H9 (cell line): ENCODE measurements around the gene SEMA3G. TPM values are rescaled to one million over a fixed set of nuclear protein-coding genes. Genes with fewer than 3 reads are reported as not detected.

Experiments
- DNase-seq: peaks from one replicate; pipeline ENCODE4 v3.0.0-alpha.2; 2017
- H2AFZ ChIP-seq: one replicate; pipeline ENCODE4 v1.6.1; 2013; ENCODE audit warnings: mild to moderate bottlenecking, low read length, control low read depth, moderate library complexity
- H2AK5ac ChIP-seq: 2 replicates; pipeline ENCODE4 v1.6.1; 2013; ENCODE audit warnings: low read length, control low read depth, mixed read lengths; ENCODE audit not compliant: insufficient read length
- H2BK120ac ChIP-seq: one replicate; pipeline ENCODE4 v1.6.1; 2013; ENCODE audit warnings: low read depth, mild to moderate bottlenecking, low read length, control low read depth, inconsistent platforms; ENCODE audit not compliant: poor library complexity, severe bottlenecking
- H2BK12ac ChIP-seq: 2 replicates; pipeline ENCODE4 v1.6.1; 2013; ENCODE audit warnings: low read length, control low read depth, mixed read lengths, low read depth; ENCODE audit not compliant: insufficient read length
- H2BK15ac ChIP-seq: 2 replicates; pipeline ENCODE4 v1.6.1; 2013; ENCODE audit warnings: low read depth, low read length, control low read depth
- H2BK20ac ChIP-seq: one replicate; pipeline ENCODE4 v1.6.1; 2013; ENCODE audit warnings: low read depth, mild to moderate bottlenecking, low read length, control low read depth, inconsistent platforms; ENCODE audit not compliant: poor library complexity, severe bottlenecking
- H2BK5ac ChIP-seq: 2 replicates; pipeline ENCODE4 v1.6.1; 2013; ENCODE audit warnings: low read length, control low read depth, mixed read lengths; ENCODE audit not compliant: insufficient read length
- H3K14ac ChIP-seq: 2 replicates; pipeline ENCODE4 v1.6.1; 2013; ENCODE audit warnings: low read length, control low read depth; ENCODE audit not compliant: insufficient read depth
- H3K18ac ChIP-seq: 2 replicates; pipeline ENCODE4 v1.6.1; 2013; ENCODE audit warnings: low read depth, mild to moderate bottlenecking, mixed read lengths, low read length, control low read depth; ENCODE audit not compliant: insufficient read length
- H3K23ac ChIP-seq: 2 replicates; pipeline ENCODE4 v1.6.1; 2013; ENCODE audit warnings: low read length, control low read depth, mixed read lengths, low read depth; ENCODE audit not compliant: insufficient read length
- H3K23me2 ChIP-seq: 2 replicates; pipeline ENCODE4 v1.6.1; 2013; ENCODE audit warnings: low read depth, mild to moderate bottlenecking, mixed read lengths, low read length, control low read depth; ENCODE audit not compliant: insufficient read length, poor library complexity, severe bottlenecking
- H3K27ac ChIP-seq: 2 replicates; pipeline ENCODE4 v1.5.1; 2013; ENCODE audit warnings: low read length, control low read depth, mixed read lengths, low read depth; ENCODE audit not compliant: insufficient read length
- H3K27me3 ChIP-seq: 2 replicates; pipeline ENCODE4 v1.6.1; 2013; ENCODE audit warnings: low read length, control low read depth, inconsistent platforms; ENCODE audit not compliant: insufficient read depth
- H3K4ac ChIP-seq: 2 replicates; pipeline ENCODE4 v1.6.1; 2013; ENCODE audit warnings: low read depth, mild to moderate bottlenecking, control low read depth, inconsistent platforms, low read length, moderate library complexity
- H3K4me1 ChIP-seq: 2 replicates; pipeline ENCODE4 v1.6.1; 2013; ENCODE audit warnings: low read length, control low read depth, inconsistent platforms; ENCODE audit not compliant: insufficient read depth
- H3K4me2 ChIP-seq: 2 replicates; pipeline ENCODE4 v1.6.1; 2013; ENCODE audit warnings: low read length, control low read depth, mixed read lengths; ENCODE audit not compliant: insufficient read length, insufficient read depth
- H3K56ac ChIP-seq: 2 replicates; pipeline ENCODE4 v1.6.1; 2013; ENCODE audit warnings: low read depth, mild to moderate bottlenecking, mixed read lengths, low read length, control low read depth; ENCODE audit not compliant: insufficient read length
- H3K79me1 ChIP-seq: 2 replicates; pipeline ENCODE4 v1.6.1; 2013; ENCODE audit warnings: low read depth, mild to moderate bottlenecking, moderate library complexity, low read length, control low read depth, inconsistent platforms; ENCODE audit not compliant: insufficient read depth, poor library complexity, severe bottlenecking
- H3K79me2 ChIP-seq: 2 replicates; pipeline ENCODE4 v1.6.1; 2013; ENCODE audit warnings: low read length, control low read depth, inconsistent platforms; ENCODE audit not compliant: insufficient read depth
- H3K9ac ChIP-seq: 2 replicates; pipeline ENCODE4 v1.6.1; 2013; ENCODE audit warnings: low read length, control low read depth, mixed read lengths; ENCODE audit not compliant: insufficient read length; ENCODE audit errors: extremely low read depth
- H3K9me3 ChIP-seq: one replicate; pipeline ENCODE4 v1.6.1; 2013; ENCODE audit warnings: low read depth, low read length, inconsistent platforms; ENCODE audit not compliant: control insufficient read depth
- H3T11ph ChIP-seq: one replicate; pipeline ENCODE4 v1.6.1; 2013; ENCODE audit warnings: mild to moderate bottlenecking, low read length, control low read depth, inconsistent platforms
- H4K20me1 ChIP-seq: one replicate; pipeline ENCODE4 v1.6.1; 2013; ENCODE audit not compliant: control insufficient read depth, insufficient read length, insufficient read depth
- H4K5ac ChIP-seq: 2 replicates; pipeline ENCODE4 v1.6.1; 2013; ENCODE audit warnings: low read depth, mild to moderate bottlenecking, mixed read lengths, low read length, control low read depth; ENCODE audit not compliant: insufficient read length
- H4K8ac ChIP-seq: replicated peaks from 2 replicates; pipeline ENCODE4 v1.6.1; 2013; ENCODE audit warnings: low read length, control low read depth, mixed read lengths, low read depth; ENCODE audit not compliant: insufficient read length
- H4K91ac ChIP-seq: 2 replicates; pipeline ENCODE4 v1.6.1; 2013; ENCODE audit warnings: low read depth, mild to moderate bottlenecking, moderate library complexity, mixed read lengths, low read length, control low read depth; ENCODE audit not compliant: insufficient read length
- H3K27ac Mint-ChIP-seq, 3 experiments: 2 replicates in 2 of 3; 3 replicates in 1 of 3; pipeline ENCODE4 v1.8.0; 2020 to 2021; ENCODE audit warnings: mixed read lengths in 3 of 3, mild to moderate bottlenecking in 1 of 3, moderate library complexity in 1 of 3
- H3K27me3 Mint-ChIP-seq: 2 replicates; pipeline ENCODE4 v1.8.0; 2021; ENCODE audit warnings: low read depth, mild to moderate bottlenecking, moderate library complexity, mixed read lengths
- H3K36me3 Mint-ChIP-seq, 3 experiments: 2 replicates in 2 of 3; 3 replicates in 1 of 3; pipeline ENCODE4 v1.8.0; 2020 to 2021; ENCODE audit warnings: low read depth in 3 of 3, mixed read lengths in 3 of 3; ENCODE audit not compliant: insufficient read depth in 1 of 3
- H3K4me1 Mint-ChIP-seq, 2 experiments: 2 replicates each; pipeline ENCODE4 v1.8.0; 2020; ENCODE audit warnings: mixed read lengths in 2 of 2
- H3K4me3 Mint-ChIP-seq, 2 experiments: 2 replicates in 1 of 2; 3 replicates in 1 of 2; pipeline ENCODE4 v1.8.0; 2020 to 2021; ENCODE audit warnings: mild to moderate bottlenecking in 2 of 2, mixed read lengths in 2 of 2, moderate library complexity in 1 of 2
- H3K9me3 Mint-ChIP-seq, 2 experiments: 2 replicates in 1 of 2; 3 replicates in 1 of 2; pipeline ENCODE4 v1.8.0; 2020; ENCODE audit warnings: mild to moderate bottlenecking in 2 of 2, mixed read lengths in 2 of 2, moderate library complexity in 1 of 2
- CTCF ChIP-seq: fragments of 200-600 bp; sonication (generic); conservative IDR thresholded peaks from 3 replicates; pipeline ENCODE4 v1.8.0; 2021; ENCODE audit warnings: antibody characterized with exemption, mild to moderate bottlenecking
- WGBS: extraction: QIAGEN DNeasy Blood & Tissue Kit; methylation state at CpG from one replicate; pipeline ENCODE4 v1.1.7; 2013; ENCODE audit warnings: missing lambda C conversion rate, low lambda C conversion rate, mixed read lengths; ENCODE audit not compliant: insufficient read length; ENCODE audit errors: extremely low coverage; 5-methylcytosine and 5-hydroxymethylcytosine counted together
- total RNA-seq: library from RNA; stranded (reverse); gene quantifications from 2 replicates; pipeline ENCODE4 v1.2.1, GENCODE V29; 2021

The SEMA3G gene
- total RNA-seq, 1 experiment from 2014 or later = 2.4 TPM

- no peak overlapping the region for H3K4ac ChIP-seq
- no peaks in the 10 kb centered on the region for H3K4me1 ChIP-seq
- H2BK20ac ChIP-seq = no peak overlapping the region
- no peak overlapping the region for H2AK5ac ChIP-seq
- no peak overlapping the region for H2BK5ac ChIP-seq
- no peak overlapping the region for H3K56ac ChIP-seq
- H3K9me3 ChIP-seq = no peaks in the 10 kb centered on the region
- no peak for TF ChIP-seq CTCF
- no peak overlapping the region for H3K14ac ChIP-seq
- H3K23ac ChIP-seq = no peak overlapping the region
- no peak overlapping the region for H2BK12ac ChIP-seq
- H4K8ac ChIP-seq = no peak overlapping the region
- no peaks in the 10 kb centered on the region for H3K4me1 Mint-ChIP-seq
- H2BK15ac ChIP-seq = no peak overlapping the region
- H3K18ac ChIP-seq = no peak overlapping the region
- H3K4me2 ChIP-seq = no peak overlapping the region
- H4K5ac ChIP-seq = no peak overlapping the region
- no peak overlapping the region for H3K9ac ChIP-seq
- no CpG with 5 or more reads among the region's 5 CpGs for WGBS
- no peak overlapping the region for H2BK120ac ChIP-seq
- H3K27ac Mint-ChIP-seq = peak overlapping the region in 1 of 3 experiments; percentile 18; a peak in 1 of 7 replicates
- H2AFZ ChIP-seq = no peak overlapping the region
- H3T11ph ChIP-seq = no peak overlapping the region
- no peaks in the 10 kb centered on the region for H3K79me2 ChIP-seq
- peaks cover 16 to 32% (median 24%) of the 10 kb centered on the region in 3 experiments; a peak in 6 of 7 replicates for H3K36me3 Mint-ChIP-seq
- H3K4me3 Mint-ChIP-seq = no peak overlapping the region
- no peak for DNase-seq
- no peaks in the 10 kb centered on the region for H3K23me2 ChIP-seq
- no peak overlapping the region for H3K27ac ChIP-seq
- no peaks in the 10 kb centered on the region for H3K79me1 ChIP-seq
- H4K91ac ChIP-seq = no peak overlapping the region
- peaks cover 9% of the 10 kb centered on the region for H3K27me3 Mint-ChIP-seq
- H3K27me3 ChIP-seq = no peaks in the 10 kb centered on the region
- H3K9me3 Mint-ChIP-seq = no peaks in the 10 kb centered on the region
- no peaks in the 10 kb centered on the region for H4K20me1 ChIP-seq
These were observed 46.2 kb downstream of the SEMA3G start for GRCh38 chr3:52398670-52399081.
